ENCODE results near the gene TEKT4.
"Not testable (repeated sequence)": the region's sequence is repeated elsewhere in the genome, so short reads cannot be mapped to it uniquely, and the experiment has no call there.

Gene TEKT4, protein sequence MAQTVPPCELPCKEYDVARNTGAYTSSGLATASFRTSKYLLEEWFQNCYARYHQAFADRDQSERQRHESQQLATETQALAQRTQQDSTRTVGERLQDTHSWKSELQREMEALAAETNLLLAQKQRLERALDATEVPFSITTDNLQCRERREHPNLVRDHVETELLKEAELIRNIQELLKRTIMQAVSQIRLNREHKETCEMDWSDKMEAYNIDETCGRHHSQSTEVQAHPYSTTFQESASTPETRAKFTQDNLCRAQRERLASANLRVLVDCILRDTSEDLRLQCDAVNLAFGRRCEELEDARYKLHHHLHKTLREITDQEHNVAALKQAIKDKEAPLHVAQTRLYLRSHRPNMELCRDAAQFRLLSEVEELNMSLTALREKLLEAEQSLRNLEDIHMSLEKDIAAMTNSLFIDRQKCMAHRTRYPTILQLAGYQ

DNA sequence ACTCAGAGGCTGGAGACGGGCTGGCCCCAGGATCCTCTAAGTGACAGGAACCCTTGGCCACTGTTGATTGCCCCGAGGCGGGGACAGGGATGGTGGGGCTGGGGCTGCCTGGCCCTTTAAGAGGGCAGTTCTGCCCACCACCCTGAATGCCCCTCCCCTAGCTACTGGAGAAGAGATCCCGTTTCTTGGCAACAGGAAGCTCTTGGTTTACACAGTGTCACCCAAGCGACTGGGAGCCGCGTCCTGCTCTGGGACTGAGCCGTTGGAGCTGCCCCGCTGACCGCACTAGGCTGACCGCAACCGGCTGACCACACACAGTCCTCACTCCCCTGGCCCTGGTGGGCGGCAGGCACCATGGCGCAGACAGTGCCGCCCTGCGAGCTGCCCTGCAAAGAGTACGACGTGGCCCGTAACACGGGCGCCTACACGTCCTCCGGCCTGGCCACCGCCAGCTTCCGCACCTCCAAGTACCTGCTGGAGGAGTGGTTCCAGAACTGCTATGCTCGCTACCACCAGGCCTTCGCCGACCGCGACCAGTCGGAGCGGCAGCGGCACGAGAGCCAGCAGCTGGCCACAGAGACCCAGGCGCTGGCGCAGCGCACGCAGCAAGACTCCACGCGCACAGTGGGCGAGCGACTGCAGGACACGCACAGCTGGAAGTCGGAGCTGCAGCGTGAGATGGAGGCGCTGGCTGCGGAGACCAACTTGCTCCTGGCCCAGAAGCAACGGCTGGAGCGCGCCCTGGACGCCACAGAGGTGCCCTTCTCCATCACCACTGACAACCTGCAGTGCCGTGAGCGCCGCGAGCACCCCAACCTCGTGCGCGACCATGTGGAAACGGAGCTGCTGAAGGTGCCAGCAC lies at the start of gene TEKT4:
Gene TEKT4, plus strand, starts transcription at position 205 of the 862 bp plus-strand sequence. Its CDS starts 150 bp downstream, at position 355.
- in situ Hi-C loops (cut with MboI; ENCODE audit: low sequenced_read_pairs) = no loop called here

DNA sequence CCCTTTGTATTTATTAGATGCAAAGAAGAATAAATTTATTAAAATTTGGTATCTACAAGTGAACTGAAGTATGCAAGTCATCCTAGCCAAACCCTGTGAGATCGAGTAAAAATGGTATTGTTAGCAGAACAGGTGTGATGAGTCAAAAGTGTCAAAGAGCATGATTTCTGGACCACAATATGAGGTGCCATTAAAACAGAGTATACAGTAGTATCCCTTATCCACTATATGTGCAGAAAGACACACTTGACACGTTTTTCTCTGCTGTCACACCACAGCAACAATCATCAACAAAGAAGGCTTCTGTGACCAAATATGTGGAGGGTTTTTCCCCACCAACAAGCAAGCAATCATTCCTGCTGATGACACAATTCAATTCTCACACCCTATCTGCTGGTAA lies 32.0 kb upstream of the TEKT4 start:
- in situ Hi-C loops (cut with MboI; ENCODE audit: low sequenced_read_pairs) = not testable (repeated sequence)

GRCh38 chr2:94856856-94857255 lies 14.4 kb upstream of the TEKT4 start:
- in situ Hi-C loops (cut with MboI; ENCODE audit: low sequenced_read_pairs) = not testable (repeated sequence)

- in situ Hi-C loops (cut with MboI; ENCODE audit: low sequenced_read_pairs) = not testable (repeated sequence)
Observed at GRCh38 chr2:94857367-94858162, 13.7 kb upstream of the TEKT4 start.

- in situ Hi-C loops (cut with MboI; ENCODE audit: low sequenced_read_pairs) = not testable (repeated sequence)
Observed at GRCh38 chr2:94858163-94858888, 12.9 kb upstream of the TEKT4 start.

GRCh38 chr2:94861308-94862152 lies 9.7 kb upstream of the TEKT4 start:
- in situ Hi-C loops (cut with MboI; ENCODE audit: low sequenced_read_pairs) = no loop called here

- in situ Hi-C loops (cut with MboI; ENCODE audit: low sequenced_read_pairs) = not testable (repeated sequence)
Observed at GRCh38 chr2:94862903-94863302, 8.3 kb upstream of the TEKT4 start.

DNA sequence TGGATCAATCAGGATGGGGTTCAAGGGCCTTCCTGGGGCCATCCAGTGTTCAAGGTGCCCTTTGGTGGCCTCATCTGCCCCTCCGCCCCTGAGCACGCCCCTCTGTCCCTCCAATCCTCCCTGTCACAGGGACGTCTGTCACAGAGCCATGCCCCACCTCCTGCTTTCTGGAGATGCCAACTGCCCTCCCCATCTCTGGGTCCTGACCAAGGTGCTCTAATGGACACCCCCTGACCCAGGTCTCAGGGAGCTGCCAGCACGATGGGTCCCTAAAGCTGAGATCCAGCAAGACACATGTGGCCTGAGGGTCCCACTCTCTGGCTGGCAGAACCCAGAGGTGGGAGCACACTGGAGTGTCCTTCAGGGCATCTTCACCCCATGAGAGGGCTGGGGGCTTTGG lies 2.1 kb upstream of the TEKT4 start:
- in situ Hi-C loops (cut with MboI; ENCODE audit: low sequenced_read_pairs) = no loop called here

DNA sequence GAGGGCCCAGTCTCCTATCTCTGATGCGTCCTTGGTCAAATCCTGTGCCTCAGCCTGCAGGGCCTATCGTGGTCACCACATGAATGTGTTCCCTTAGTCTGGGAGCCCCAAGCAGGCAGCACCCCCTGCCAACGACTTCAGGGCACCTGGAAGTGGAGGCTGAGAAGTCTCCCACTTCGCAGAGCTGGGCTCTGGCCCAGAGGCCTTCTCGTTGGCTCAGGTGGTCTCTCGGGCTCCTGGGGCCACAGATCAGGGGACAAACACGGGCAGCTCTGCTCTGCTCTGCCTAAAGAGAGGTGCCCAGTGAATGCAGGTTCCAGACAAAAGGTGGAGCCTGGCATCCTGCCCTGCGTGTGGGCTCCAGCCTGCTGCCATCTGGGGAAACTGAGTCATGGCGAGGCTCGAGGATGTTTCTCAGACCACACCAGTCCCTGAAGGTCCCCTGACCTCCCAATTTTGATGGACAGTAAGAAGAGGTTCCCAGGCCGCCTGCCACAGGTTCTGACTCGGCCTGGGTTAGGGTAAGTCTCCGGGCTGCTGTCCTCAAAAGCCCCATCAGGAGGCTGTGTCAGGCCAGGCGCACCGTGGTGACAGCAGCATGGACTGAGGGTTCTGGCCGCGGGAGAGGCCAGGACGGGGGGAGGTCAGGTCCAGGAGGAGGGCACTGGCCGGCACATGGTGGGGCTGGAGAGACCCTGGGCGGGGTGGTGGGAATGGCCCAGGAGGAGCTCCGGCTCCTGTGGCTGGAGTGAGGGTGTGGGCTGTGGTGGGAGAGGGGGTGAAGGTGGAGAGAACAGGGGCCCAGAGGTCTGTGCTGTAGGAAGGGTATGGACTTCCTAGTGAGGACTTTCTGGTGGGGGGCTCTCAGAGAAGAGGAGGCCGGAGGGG lies 1.4 kb upstream of the TEKT4 start:
- in situ Hi-C loops (cut with MboI; ENCODE audit: low sequenced_read_pairs) = no loop called here

GRCh38 chr2:94870440-94871225 lies 597 bp upstream of the TEKT4 start:
- in situ Hi-C loops (cut with MboI; ENCODE audit: low sequenced_read_pairs) = no loop called here

DNA sequence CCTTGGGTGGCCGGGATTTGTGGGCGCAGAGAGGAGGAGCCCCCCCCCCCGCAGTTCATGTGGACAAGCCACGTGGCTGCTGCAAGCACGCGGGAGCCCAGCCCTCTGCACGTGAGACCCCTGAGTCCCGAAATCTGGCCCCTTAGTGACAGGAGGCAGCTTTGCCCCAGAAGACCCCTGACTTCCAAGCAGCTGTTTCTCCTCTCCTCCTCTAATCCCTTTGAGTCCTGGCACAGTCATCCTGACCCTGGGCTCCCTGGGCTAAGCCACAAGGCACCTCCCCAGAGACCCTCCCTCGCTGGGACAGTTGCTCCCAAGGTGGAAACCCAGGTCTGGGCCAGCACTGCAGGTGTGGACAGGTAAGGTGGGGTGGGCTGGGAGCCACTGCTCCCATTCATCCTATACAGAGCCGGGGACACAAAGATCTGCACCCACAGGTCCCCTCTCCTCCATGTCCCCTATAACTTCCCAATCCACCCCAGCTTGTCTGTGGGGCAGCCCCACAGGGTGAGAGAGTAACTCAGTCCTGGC lies 923 bp downstream of the TEKT4 start:
- in situ Hi-C loops (cut with MboI; ENCODE audit: low sequenced_read_pairs) = no loop called here

GRCh38 chr2:94872676-94873361 lies 1.6 kb downstream of the TEKT4 start:
- in situ Hi-C loops (cut with MboI; ENCODE audit: low sequenced_read_pairs) = no loop called here

- in situ Hi-C loops (cut with MboI; ENCODE audit: low sequenced_read_pairs) = no loop called here
Observed at GRCh38 chr2:94873362-94874276, 2.4 kb downstream of the TEKT4 start.

DNA sequence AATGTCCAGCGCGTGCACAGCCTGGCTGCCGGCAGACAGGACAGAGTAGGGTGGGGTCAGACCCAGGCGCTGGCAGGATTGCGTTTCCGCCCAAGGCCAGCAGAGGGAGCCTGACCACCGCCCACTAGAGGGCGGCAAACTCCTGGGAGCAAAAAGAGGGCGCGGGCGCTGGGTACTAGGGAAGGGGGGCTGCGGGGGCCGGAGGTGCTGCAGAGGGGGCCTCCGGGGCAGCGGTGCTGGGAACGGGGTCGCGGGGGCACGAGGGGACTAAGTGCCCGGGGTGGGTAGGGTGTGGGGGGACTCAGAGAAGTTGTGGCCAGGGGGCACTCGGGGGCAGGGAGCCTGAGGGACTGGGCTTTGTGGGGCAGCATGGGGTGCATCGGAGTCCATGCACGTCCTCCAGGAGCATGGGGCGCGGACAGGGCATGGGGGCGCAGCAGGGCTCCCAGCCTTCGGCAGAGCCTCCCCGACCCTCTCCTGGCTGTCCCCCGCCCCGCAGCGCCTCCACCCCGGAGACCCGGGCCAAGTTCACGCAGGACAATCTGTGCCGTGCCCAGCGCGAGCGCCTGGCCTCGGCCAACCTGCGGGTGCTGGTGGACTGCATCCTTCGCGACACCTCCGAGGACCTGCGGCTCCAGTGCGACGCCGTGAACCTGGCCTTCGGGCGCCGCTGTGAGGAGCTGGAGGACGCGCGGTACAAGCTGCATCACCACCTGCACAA lies 3.2 kb downstream of the TEKT4 start:
- in situ Hi-C loops (cut with MboI; ENCODE audit: low sequenced_read_pairs) = no loop called here

All from HL-60/S4 (cell line).